ENCODE results near the gene GNG7.

The GNG7 gene

GRCh38 chr19:2732883-2733282 lies 30.4 kb upstream of the GNG7 start:
- Histone ChIP-seq H3K9me2 (replicated peaks; ENCODE audit: low read depth, low read length) (no peaks in the 10 kb centered on the region), H3K36me3 (ENCODE audit: insufficient read depth, low read length) (peaks cover 59% of the 10 kb centered on the region; the same call in 1 of the 2 replicates), H3K4me3 (ENCODE audit: low read length, poor library complexity, severe bottlenecking) (no peak overlapping the region), H2AFZ (ENCODE audit: low read length) (no peak overlapping the region), H3K9ac (ENCODE audit: low read depth, low read length, poor library complexity, severe bottlenecking) (no peak overlapping the region), H3K4me1 (ENCODE audit: insufficient read depth, low read length, poor library complexity, severe bottlenecking) (peaks cover 17% of the 10 kb centered on the region), H3F3A (ENCODE audit: low read depth) (no peaks in the 10 kb centered on the region), H3K27me3 (ENCODE audit: insufficient read depth, low read length, poor library complexity, severe bottlenecking) (no peaks in the 10 kb centered on the region), H3K4me2 (ENCODE audit: low read depth, low read length, poor library complexity, severe bottlenecking) (no peak overlapping the region), H4K20me1 (ENCODE audit: insufficient read depth, low read length, poor library complexity, severe bottlenecking) (peaks cover 50% of the 10 kb centered on the region), H3K79me2 (ENCODE audit: insufficient read depth, low read length) (peaks cover 49% of the 10 kb centered on the region), H3K9me3 (ENCODE audit: insufficient read depth, low read depth, low read length) (peaks cover 5% of the 10 kb centered on the region; the same call in 1 of the 2 replicates)
- TF ChIP-seq, protein P1, sequence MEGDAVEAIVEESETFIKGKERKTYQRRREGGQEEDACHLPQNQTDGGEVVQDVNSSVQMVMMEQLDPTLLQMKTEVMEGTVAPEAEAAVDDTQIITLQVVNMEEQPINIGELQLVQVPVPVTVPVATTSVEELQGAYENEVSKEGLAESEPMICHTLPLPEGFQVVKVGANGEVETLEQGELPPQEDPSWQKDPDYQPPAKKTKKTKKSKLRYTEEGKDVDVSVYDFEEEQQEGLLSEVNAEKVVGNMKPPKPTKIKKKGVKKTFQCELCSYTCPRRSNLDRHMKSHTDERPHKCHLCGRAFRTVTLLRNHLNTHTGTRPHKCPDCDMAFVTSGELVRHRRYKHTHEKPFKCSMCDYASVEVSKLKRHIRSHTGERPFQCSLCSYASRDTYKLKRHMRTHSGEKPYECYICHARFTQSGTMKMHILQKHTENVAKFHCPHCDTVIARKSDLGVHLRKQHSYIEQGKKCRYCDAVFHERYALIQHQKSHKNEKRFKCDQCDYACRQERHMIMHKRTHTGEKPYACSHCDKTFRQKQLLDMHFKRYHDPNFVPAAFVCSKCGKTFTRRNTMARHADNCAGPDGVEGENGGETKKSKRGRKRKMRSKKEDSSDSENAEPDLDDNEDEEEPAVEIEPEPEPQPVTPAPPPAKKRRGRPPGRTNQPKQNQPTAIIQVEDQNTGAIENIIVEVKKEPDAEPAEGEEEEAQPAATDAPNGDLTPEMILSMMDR (conservative IDR thresholded peaks at IDR 0.05; ENCODE audit: low read length), result no peak
- TF ChIP-seq EZH2phosphoT487 (IDR thresholded peaks at IDR 0.05; ENCODE audit: borderline replicate concordance), result no peak

- Histone ChIP-seq H3K9me2 (replicated peaks; ENCODE audit: low read depth, low read length) (no peaks in the 10 kb centered on the region), H3K79me2 (ENCODE audit: insufficient read depth, low read length) (peaks cover 42% of the 10 kb centered on the region), H3K4me2 (ENCODE audit: low read depth, low read length, poor library complexity, severe bottlenecking) (no peak overlapping the region), H3K9ac (ENCODE audit: low read depth, low read length, poor library complexity, severe bottlenecking) (no peak overlapping the region), H4K20me1 (ENCODE audit: insufficient read depth, low read length, poor library complexity, severe bottlenecking) (peaks cover 44% of the 10 kb centered on the region), H3K36me3 (ENCODE audit: insufficient read depth, low read length) (peaks cover 59% of the 10 kb centered on the region; the same call in 1 of the 2 replicates), H3K4me1 (ENCODE audit: insufficient read depth, low read length, poor library complexity, severe bottlenecking) (peaks cover 17% of the 10 kb centered on the region), H2AFZ (ENCODE audit: low read length) (no peak overlapping the region), H3K9me3 (ENCODE audit: insufficient read depth, low read depth, low read length) (peaks cover 5% of the 10 kb centered on the region; the same call in 1 of the 2 replicates), H3K4me3 (ENCODE audit: low read length, poor library complexity, severe bottlenecking) (no peak overlapping the region), H3F3A (ENCODE audit: low read depth) (no peaks in the 10 kb centered on the region), H3K27me3 (ENCODE audit: insufficient read depth, low read length, poor library complexity, severe bottlenecking) (no peaks in the 10 kb centered on the region)
- TF ChIP-seq, protein P1 (conservative IDR thresholded peaks at IDR 0.05; ENCODE audit: low read length), result no peak
- no peak for TF ChIP-seq EZH2phosphoT487 (IDR thresholded peaks at IDR 0.05; ENCODE audit: borderline replicate concordance)
These were observed 29.7 kb upstream of the GNG7 start for GRCh38 chr19:2732157-2732725.

DNA sequence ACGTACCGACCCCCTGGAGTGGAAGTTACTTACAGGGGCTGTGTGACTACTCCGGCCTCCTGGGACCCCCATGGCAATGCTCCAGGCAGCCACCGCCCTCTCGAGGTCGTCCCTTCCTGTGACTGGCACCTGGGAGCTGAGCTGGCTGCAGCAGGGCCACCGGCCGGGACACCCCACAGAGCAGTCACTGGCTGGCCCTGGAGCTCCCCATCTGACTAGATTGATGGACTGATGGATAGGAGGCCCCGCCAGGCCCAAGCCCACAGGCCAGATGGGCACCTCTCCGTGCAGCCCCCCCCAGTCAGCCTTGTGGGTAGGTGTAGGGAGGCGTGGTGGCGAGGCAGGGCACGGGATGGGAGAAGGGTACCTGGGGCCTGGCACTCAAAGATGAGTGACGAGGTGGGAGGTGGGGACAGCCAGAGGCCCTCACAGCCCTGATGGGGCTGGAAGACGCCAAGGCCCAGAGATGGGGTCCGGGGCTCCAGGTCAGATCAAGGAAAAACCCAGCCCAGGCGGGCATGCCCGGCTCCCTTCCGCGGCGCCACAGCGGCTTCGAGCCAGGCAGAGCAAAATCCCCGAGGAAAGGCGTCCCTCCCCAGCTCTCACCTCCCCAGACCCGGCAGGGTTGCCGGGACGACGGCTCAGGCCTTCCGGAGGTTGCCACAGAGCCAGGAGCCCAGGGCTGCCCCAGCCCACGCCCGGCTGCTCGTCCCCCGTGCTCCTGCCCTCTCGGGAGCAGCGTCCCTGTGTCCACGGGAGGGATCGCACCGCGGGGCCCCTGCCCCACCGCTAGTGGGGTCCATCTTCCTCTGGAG lies 28.9 kb upstream of the GNG7 start:
- no peaks in the 10 kb centered on the region for H3K9me2 ChIP-seq (replicated peaks; ENCODE audit: low read depth, low read length)
- H3K4me2 ChIP-seq (ENCODE audit: low read depth, low read length, poor library complexity, severe bottlenecking), result no peak overlapping the region
- no peaks in the 10 kb centered on the region for H3F3A ChIP-seq (ENCODE audit: low read depth)
- H3K4me1 ChIP-seq (ENCODE audit: insufficient read depth, low read length, poor library complexity, severe bottlenecking), result peaks cover 9% of the 10 kb centered on the region
- peaks cover 36% of the 10 kb centered on the region for H4K20me1 ChIP-seq (ENCODE audit: insufficient read depth, low read length, poor library complexity, severe bottlenecking)
- H2AFZ ChIP-seq (ENCODE audit: low read length), result no peak overlapping the region
- no peak overlapping the region for H3K9ac ChIP-seq (ENCODE audit: low read depth, low read length, poor library complexity, severe bottlenecking)
- no peak overlapping the region for H3K4me3 ChIP-seq (ENCODE audit: low read length, poor library complexity, severe bottlenecking)
- H3K36me3 ChIP-seq (ENCODE audit: insufficient read depth, low read length), result peaks cover 51% of the 10 kb centered on the region; the same call in 1 of the 2 replicates
- no peaks in the 10 kb centered on the region for H3K27me3 ChIP-seq (ENCODE audit: insufficient read depth, low read length, poor library complexity, severe bottlenecking)
- peaks cover 34% of the 10 kb centered on the region for H3K79me2 ChIP-seq (ENCODE audit: insufficient read depth, low read length)
- no peaks in the 10 kb centered on the region; the same call in 1 of the 2 replicates for H3K9me3 ChIP-seq (ENCODE audit: insufficient read depth, low read depth, low read length)
- TF ChIP-seq, protein P1 (conservative IDR thresholded peaks at IDR 0.05; ENCODE audit: low read length), result no peak
- no peak for TF ChIP-seq EZH2phosphoT487 (IDR thresholded peaks at IDR 0.05; ENCODE audit: borderline replicate concordance)
